ENCODE results near the gene KRTAP10-12. TPM values are rescaled to one million over a fixed set of nuclear protein-coding genes. Genes with fewer than 3 reads are reported as not detected.
"Not testable (repeated sequence)": the region's sequence is repeated elsewhere in the genome, so short reads cannot be mapped to it uniquely, and the experiment has no call there.

The KRTAP10-12 gene
- total RNA-seq, 2 donors from 2014 or later = not detected

GRCh38 chr21:44661567-44661966 is 35.4 kb upstream of the KRTAP10-12 start:
- not testable (repeated sequence) for H3K27ac Mint-ChIP-seq, ATAC-seq
- H3K36me3 Mint-ChIP-seq = peaks cover 23 to 32% of the 10 kb centered on the region in 2 donors

DNA sequence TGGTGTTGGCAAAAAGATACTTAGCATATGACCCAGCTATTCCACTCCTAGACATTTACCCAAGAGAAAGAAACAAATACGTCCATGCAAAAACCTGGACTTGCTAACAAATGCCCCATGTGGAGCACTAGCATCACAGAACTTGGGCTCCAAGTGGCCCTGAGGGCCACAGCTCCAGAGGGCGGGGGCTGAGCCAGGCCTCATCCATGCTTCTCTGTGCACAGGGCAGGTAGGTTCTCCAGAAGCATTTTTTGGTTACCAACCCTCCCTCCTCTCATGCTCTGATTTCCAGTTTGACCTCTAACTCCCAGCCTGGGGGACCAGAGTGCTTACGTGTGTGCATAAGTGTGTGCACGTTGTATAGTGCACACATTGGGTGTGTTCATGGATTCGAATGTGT is 32.3 kb upstream of the KRTAP10-12 start:
- peaks cover 10 to 20% of the 10 kb centered on the region in 2 donors for H3K36me3 Mint-ChIP-seq
- H3K27ac Mint-ChIP-seq = no peak overlapping the region
- peaks cover 6 to 22% of the 10 kb centered on the region in 2 donors for H3K9me3 Mint-ChIP-seq
- ATAC-seq = no peak
- DNase-seq (ENCODE audit: low spot score in 2 of 2) = no peak

More at GRCh38 chr21:44661567-44661966, 35.4 kb upstream of the KRTAP10-12 start:
- H3K9me3 Mint-ChIP-seq = peaks cover 11 to 39% of the 10 kb centered on the region in 2 donors
- not testable (repeated sequence) for DNase-seq (ENCODE audit: low spot score in 2 of 2)

DNA sequence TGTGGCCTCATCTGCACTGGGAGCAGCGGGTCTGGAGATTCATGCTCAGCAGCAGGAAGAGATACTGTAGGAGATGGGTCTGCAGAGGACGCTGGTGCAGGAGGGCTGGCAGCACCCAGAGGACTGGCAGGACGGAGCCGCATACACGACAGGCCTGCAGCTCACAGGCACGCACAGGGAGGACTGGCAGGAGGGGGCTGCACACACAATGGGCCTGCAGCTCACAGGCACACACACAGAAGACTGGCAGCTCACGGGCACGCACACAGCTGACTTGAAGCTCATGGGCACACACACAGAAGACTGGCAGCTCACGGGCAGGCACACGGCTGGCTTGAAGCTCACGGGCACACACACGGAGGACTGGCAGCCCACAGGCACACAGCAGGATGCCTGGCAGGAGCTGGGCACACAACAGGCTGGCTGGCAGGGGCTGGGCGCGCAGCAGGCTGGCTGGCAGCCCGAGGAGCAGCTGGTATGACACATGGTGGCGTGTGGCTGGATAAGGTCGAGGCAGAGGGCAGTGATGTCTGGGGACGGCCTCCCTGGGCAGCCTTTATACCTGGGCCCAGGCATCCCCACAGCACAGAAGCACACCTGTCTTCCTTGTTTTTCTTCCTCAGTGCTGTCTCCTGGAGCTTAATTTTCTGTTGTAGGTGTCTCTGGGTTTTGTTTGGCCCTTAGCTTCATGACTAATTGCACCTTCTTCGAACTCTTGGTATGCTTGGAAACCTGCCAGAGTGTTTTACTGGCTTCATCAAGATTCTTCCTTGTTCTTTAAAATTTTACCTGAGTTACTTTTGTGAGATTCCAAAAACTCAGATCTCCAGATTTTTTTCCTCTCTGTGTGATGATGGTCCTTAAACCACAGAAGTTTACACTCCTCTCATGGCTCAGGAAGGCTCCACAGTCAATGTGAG is 30.3 kb upstream of the KRTAP10-12 start, which contains the start of gene KRTAP12-2:
Gene KRTAP12-2 (minus strand): TSS at position 527 of the 920 bp plus-strand sequence. CDS start 41 bp downstream, at position 486.
- H3K9me3 Mint-ChIP-seq = peaks cover 12 to 13% of the 10 kb centered on the region in 2 donors
- H3K36me3 Mint-ChIP-seq = peaks cover under 1 to 15% of the 10 kb centered on the region in 2 donors
- ATAC-seq (no peak), DNase-seq (ENCODE audit: low spot score in 2 of 2) (no peak)
- H3K27ac Mint-ChIP-seq = peak within 1 kb of the TSS in 1 of 2 donors; percentile 46

DNA sequence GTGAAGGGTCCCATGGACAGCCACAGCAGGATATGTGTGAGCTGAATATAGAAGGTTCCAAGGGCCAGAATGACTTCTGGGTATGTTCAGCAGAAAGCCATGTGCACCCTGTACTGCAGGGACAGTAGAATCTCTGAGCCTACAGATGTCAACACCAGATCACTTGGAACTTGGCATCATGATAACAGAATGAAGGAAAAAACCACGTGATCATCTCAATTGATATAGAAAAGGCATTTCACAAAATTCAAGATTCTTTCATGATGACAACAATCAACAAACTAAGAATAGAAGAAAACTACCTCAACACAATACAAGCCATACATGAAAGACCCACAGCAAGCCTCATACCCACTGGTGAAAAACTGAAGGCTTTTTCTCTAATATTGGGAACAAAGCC is 29.4 kb upstream of the KRTAP10-12 start:
- no peak for ATAC-seq
- no peak overlapping the region for H3K27ac Mint-ChIP-seq
- DNase-seq (ENCODE audit: low spot score in 2 of 2) = no peak
- peaks cover 5 to 13% of the 10 kb centered on the region in 2 donors for H3K36me3 Mint-ChIP-seq
- H3K9me3 Mint-ChIP-seq = peaks cover 6 to 12% of the 10 kb centered on the region in 2 donors

- Mint-ChIP-seq H3K27ac (no peak overlapping the region), H3K36me3 (peaks cover 5 to 19% of the 10 kb centered on the region in 2 donors), H3K9me3 (peaks cover 16 to 20% of the 10 kb centered on the region in 2 donors)
- no peak for ATAC-seq
- DNase-seq (ENCODE audit: low spot score in 2 of 2) = no peak
These were observed 26.1 kb upstream of the KRTAP10-12 start for GRCh38 chr21:44670642-44671432.

GRCh38 chr21:44671911-44672310 is 25.1 kb upstream of the KRTAP10-12 start:
- Mint-ChIP-seq H3K9me3 (peaks cover 16 to 20% of the 10 kb centered on the region in 2 donors), H3K36me3 (peaks cover 5 to 19% of the 10 kb centered on the region in 2 donors), H3K27ac (no peak overlapping the region)
- DNase-seq (ENCODE audit: low spot score in 2 of 2) (no peak), ATAC-seq (no peak)

GRCh38 chr21:44677881-44678280 is 19.1 kb upstream of the KRTAP10-12 start:
- peaks cover 0 to 3% of the 10 kb centered on the region in 2 donors for H3K36me3 Mint-ChIP-seq
- H3K9me3 Mint-ChIP-seq = peaks cover 6 to 7% of the 10 kb centered on the region in 2 donors
- no peak overlapping the region for H3K27ac Mint-ChIP-seq
- no peak for ATAC-seq
- no peak for DNase-seq (ENCODE audit: low spot score in 2 of 2)

DNA sequence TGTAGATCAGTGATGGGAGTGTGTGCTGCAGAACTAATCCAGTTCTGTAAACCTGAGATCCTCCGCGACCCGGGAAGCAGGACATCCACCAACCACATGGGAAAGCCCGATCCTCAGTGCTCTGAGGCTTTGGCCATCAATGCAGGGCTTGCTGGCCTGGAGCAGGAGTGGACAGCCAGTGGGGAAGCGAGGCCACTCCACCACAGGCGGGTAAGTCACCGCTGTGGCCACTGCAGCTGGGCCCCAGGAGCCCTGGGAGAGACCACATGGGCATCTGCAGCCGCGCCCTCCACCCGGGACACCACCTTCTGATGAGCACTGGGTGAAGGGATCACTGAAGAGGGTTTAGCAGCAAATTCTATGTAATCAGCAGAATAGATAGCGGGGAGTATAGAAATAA is 15.8 kb upstream of the KRTAP10-12 start:
- DNase-seq (ENCODE audit: low spot score in 2 of 2) = no peak
- no peaks in the 10 kb centered on the region for H3K9me3 Mint-ChIP-seq
- no peaks in the 10 kb centered on the region for H3K36me3 Mint-ChIP-seq
- ATAC-seq = no peak
- H3K27ac Mint-ChIP-seq = peak overlapping the region in 1 of 2 donors; percentile 22

DNA sequence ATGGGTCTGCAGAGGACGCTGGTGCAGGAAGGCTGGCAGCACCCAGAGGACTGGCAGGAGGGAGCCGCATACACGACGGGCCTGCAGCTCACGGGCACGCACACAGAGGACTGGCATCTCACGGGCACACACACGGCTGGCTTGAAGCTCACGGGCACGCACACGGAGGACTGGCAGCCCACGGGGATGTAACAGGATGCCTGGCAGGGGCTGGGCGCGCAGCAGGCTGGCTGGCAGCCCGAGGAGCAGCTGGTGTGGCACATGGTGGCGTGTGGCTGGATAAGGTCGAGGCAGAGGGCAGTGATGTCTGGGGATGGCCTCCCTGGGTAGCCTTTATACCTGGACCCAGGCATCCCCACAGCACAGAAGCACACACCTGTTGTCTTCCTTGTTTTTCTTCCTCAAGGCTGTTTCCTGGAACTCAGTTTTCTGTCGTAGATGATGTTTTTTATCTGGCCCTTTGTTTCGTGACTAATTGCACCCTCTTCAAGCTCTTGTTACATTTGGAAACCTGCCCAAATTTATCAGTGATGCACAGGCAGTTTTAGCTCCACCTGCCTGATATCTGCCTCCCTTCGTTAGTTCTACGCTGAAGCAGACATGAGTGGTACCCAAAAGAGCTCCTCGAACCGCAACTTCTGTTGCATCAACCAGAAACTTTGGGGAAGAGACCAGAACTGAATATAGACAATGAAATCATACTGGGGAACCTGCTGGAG is 15.0 kb upstream of the KRTAP10-12 start, which contains the start of gene KRTAP12-1:
Gene KRTAP12-1 (minus strand): TSS at position 303 of the 719 bp plus-strand sequence. CDS start 40 bp downstream, at position 263.
- peak within 1 kb of the TSS; percentile 14 to 22 for H3K27ac Mint-ChIP-seq
- H3K36me3 Mint-ChIP-seq = no peaks in the 10 kb centered on the region
- no peaks in the 10 kb centered on the region for H3K9me3 Mint-ChIP-seq
- no peak for ATAC-seq
- DNase-seq (ENCODE audit: low spot score in 2 of 2) = no peak

DNA sequence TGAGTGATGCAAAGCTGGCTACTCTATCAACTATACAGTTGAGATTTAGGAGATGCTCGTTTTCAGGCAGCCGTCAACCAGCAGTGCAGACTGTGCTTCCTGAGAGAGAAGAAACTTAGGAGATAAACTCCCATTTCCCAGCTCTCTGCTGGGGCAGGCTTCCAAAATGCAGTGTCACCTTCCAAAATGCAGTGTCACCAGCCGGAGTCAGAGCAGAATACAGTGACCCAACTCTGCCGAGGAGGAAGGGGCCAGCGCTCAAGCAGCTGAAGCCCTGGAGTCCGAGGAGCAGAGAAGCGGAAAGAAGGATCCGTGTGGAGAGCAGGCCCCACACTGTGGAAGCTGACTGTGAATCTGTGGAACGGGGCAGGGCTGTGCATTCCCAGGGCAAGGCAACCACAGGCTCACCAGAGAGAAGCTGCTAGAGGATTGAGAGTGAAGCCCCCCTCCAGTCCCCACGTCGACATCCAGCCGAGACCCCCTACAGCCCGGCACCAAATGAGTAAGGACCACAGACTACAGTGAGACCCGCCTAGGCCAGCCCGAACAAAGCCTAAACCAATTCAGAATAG is 14.3 kb upstream of the KRTAP10-12 start:
- no peaks in the 10 kb centered on the region for H3K9me3 Mint-ChIP-seq
- H3K27ac Mint-ChIP-seq = peak overlapping the region in 1 of 2 donors; percentile 14
- no peak for ATAC-seq
- DNase-seq (ENCODE audit: low spot score in 2 of 2) = no peak
- H3K36me3 Mint-ChIP-seq = no peaks in the 10 kb centered on the region

DNA sequence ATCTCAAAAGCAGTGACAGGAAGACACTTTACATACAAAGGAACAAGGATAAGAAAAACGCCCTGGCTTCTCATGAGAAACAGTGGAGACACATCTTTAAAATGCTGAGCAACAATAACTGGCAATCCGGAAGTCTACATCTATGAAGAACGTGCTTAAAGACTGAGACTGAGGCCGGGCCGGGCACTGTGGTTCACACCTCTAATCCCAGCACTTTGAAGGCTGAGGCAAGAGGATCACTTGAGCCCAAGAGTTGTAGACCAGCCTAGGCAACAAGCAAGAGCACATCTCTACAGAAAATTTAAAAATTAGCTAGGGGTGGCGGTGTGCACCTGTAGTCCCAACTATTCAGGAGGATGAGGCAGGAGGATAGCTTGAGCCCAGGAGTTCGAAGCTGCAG is 12.9 kb upstream of the KRTAP10-12 start:
- no peak for DNase-seq (ENCODE audit: low spot score in 2 of 2)
- peak overlapping the region in 1 of 2 donors; percentile 7 for H3K27ac Mint-ChIP-seq
- ATAC-seq = no peak
- H3K9me3 Mint-ChIP-seq = no peaks in the 10 kb centered on the region
- H3K36me3 Mint-ChIP-seq = no peaks in the 10 kb centered on the region

- H3K9me3 Mint-ChIP-seq = no peaks in the 10 kb centered on the region
- no peak for ATAC-seq
- no peaks in the 10 kb centered on the region for H3K36me3 Mint-ChIP-seq
- H3K27ac Mint-ChIP-seq = peak overlapping the region in 1 of 2 donors; percentile 7
- DNase-seq (ENCODE audit: low spot score in 2 of 2) = no peak
These were observed 12.5 kb upstream of the KRTAP10-12 start for GRCh38 chr21:44684483-44684882.

GRCh38 chr21:44685050-44685449 is 11.9 kb upstream of the KRTAP10-12 start:
- not testable (repeated sequence) for H3K27ac Mint-ChIP-seq; H3K9me3 Mint-ChIP-seq; DNase-seq (ENCODE audit: low spot score in 2 of 2); ATAC-seq; H3K36me3 Mint-ChIP-seq

DNA sequence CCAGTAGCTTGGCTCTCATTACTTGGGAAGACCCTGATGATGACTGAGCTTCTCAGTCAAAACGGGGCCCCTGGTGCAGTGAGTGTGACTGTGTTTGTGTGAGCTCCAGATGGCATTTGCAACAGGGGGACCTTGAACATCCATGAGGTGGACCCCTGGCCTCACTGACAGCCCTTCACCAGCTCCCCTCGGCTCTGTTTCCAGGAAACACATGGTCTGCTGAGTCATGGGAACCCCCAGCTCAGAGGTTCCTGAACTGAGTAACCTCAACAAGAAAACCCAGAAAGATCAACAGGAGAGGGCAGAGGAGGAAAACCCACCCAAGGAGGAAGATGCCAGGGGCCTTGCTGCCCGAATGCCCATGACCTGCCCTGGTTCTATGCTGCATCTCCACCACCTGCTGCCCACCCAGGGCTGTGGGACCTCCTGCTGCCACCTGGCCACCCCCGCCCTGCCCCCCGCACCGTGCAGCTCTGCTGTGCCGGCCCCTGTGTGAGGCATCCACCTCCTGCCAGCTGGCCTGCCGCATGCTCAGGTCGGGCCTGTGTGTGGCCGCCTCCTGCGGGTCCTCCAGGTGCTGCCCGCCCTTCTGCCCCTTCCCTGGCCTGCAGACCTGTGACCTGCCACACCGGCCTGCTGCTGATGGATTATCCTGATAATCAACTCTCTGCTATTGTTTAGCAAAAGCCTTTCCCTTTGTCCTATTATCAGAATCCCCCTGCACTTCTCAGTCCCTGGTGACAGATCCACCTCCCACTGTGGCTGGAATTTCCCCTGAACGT is 10.8 kb upstream of the KRTAP10-12 start:
- Mint-ChIP-seq H3K9me3 (no peaks in the 10 kb centered on the region), H3K27ac (peak overlapping the region; percentile 8 to 76), H3K36me3 (no peaks in the 10 kb centered on the region)
- DNase-seq (ENCODE audit: low spot score in 2 of 2) (no peak), ATAC-seq (peak; percentile 14 to 30)

GRCh38 chr21:44686843-44687561 is 10.0 kb upstream of the KRTAP10-12 start:
- Mint-ChIP-seq H3K27ac (peak overlapping the region; percentile 8 to 41), H3K9me3 (no peaks in the 10 kb centered on the region)

More at GRCh38 chr21:44686843-44687561, 10.0 kb upstream of the KRTAP10-12 start:
- no peaks in the 10 kb centered on the region for H3K36me3 Mint-ChIP-seq
- ATAC-seq = no peak
- DNase-seq (ENCODE audit: low spot score in 2 of 2) = no peak

All from activated naive CD4-positive, alpha-beta T cell treated with anti-CD3 and anti-CD28 coated beads, Interleukin-2, amount 50 U/mL, for 72 hours (primary cell).